Pancreas (tissue), 10 donors: ENCODE measurements around the gene RELL1. TPM values are rescaled to one million over a fixed set of nuclear protein-coding genes. Genes with fewer than 3 reads are reported as not detected.

Experiments
- ATAC-seq, 4 donors: fragments of 200-7000 bp; cut with Tn5 transposase; one replicate each; pipeline versions ENCODE4 v1.8.0 to v1.9.1; 2020; ENCODE audit warnings: mild to moderate bottlenecking in 4 of 4, moderate library complexity in 4 of 4
- DNase-seq, 6 donors: peaks; one replicate each; pipeline ENCODE4 v3.0.0-alpha.2; 2020
- FAIRE-seq: peaks from 2 replicates; lab custom pipeline; 2012; peaks lifted over from hg19 to GRCh38; lab: Jason Lieb, UNC
- H3K27ac ChIP-seq, 4 donors: fragments of 200-600 bp; sonication (generic); 1 replicate in 3 of 4; 2 replicates in 1 of 4; pipeline versions ENCODE4 v1.5.0 to v1.8.0; 2020
- H3K27me3 ChIP-seq, 4 donors: fragments of 200-600 bp; one replicate each; pipeline ENCODE4 v1.8.0; 2021
- H3K36me3 ChIP-seq, 3 donors: fragments of 200-600 bp; sonication (generic) in 1 of 3; one replicate each; pipeline versions ENCODE4 v1.5.0 to v1.8.0; 2020 to 2021
- H3K4me1 ChIP-seq, 3 donors: fragments of 200-600 bp; one replicate each; pipeline ENCODE4 v1.8.0; 2021
- H3K4me3 ChIP-seq, 4 donors: fragments of 200-600 bp; sonication (generic) in 2 of 4; one replicate each; pipeline versions ENCODE4 v1.5.0 to v1.8.0; 2020 to 2021
- H3K9me3 ChIP-seq, 4 donors: fragments of 200-600 bp; one replicate each; pipeline ENCODE4 v1.8.0; 2021
- CTCF ChIP-seq, 4 donors: fragments of 200-600 bp; sonication (generic) in 3 of 4; IDR thresholded peaks; one replicate each; pipeline versions ENCODE4 v1.5.0 to v1.8.0; 2021; ENCODE audit warnings: antibody characterized with exemption in 4 of 4
- WGBS, 2 donors: extraction: QIAGEN DNeasy Blood & Tissue Kit; methylation state at CpG; one replicate each; pipeline ENCODE4 v1.1.7; 2013; 5-methylcytosine and 5-hydroxymethylcytosine counted together
- intact Hi-C, 3 donors: fragments of 100-400 bp; cut with DNase I; formaldehyde crosslinking; loops; one replicate each; pipeline versions ENCODE4 v1.11.1 to v1.14.2; 2022
- polyA plus RNA-seq, 2 donors: library from polyadenylated mRNA; stranded (reverse); fragments of 200-250 nt; gene quantifications; one replicate each; pipeline ENCODE4 v1.2.3, GENCODE V29; 2013
- total RNA-seq, 6 donors: library from RNA; stranded (reverse); fragmentation: NEBNext Ultra II Directional in 4 of 6; extraction: Animal tissue kit (Norgen Biotek cat#: 25700) in 4 of 6; gene quantifications; one replicate each; pipeline versions ENCODE4 v1.2.1 to v1.2.4, GENCODE V29; 2021 to 2023
- donor health status: healthy with polysubstance abuse.
- donor health status: DM: no; HTN: no; CAD: no; lungs with moderate emphysema.
- donor health status: DM: no; HTN: no; CAD: no.
- donor health status: control.
- donor health status: control.
- donor health status: Bipolar disorder and iron deficiency.
- donor health status: DM: yes; HTN: yes; CAD: no.
- donor health status: DM: no; HTN: no; CAD: no.
- donor health status: DM: no; HTN: no; CAD: no.
- donor health status: DM: yes; HTN: yes; CAD: no.

The RELL1 gene
- total and polyA plus RNA-seq, 8 donors = 0.38 to 17.1 (median 4.7) TPM

GRCh38 chr4:37689353-37690095 lies 3.3 kb upstream of the RELL1 start:
- no peak for TF ChIP-seq CTCF (IDR thresholded peaks at IDR 0.05)
- DNase-seq (no peak), FAIRE-seq (no peak), ATAC-seq (no peak)
- WGBS, 2 donors = 88 to 89% methylated on average over 1 of the region's 1 CpG
- Histone ChIP-seq H3K27me3 (no peaks in the 10 kb centered on the region), H3K36me3 (no peaks in the 10 kb centered on the region), H3K4me1 (peaks cover 0 to 7% (median 0%) of the 10 kb centered on the region in 3 donors), H3K9me3 (no peaks in the 10 kb centered on the region), H3K4me3 (no peak overlapping the region), H3K27ac (no peak overlapping the region)
- intact Hi-C loops = no loop called here

DNA sequence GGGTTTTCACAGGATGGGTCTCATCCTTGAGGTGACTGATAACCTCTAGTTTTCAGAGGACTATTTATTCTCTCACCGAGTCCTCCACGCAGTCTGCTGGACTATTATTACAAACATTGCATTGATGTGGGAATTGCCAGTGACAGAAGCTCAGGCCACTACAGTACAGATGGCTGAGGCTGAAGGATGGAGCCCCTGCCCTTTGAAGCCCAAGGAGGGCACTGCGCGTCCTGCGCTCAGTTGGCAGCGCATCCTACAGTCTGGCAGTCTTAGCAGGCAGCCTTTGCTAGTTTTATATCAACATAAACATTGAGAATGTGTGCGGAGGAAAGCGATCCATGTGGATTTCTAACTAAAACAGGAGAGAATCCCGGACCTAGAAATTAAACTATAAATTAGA lies 1.5 kb upstream of the RELL1 start:
- no peak for ATAC-seq
- no peak for FAIRE-seq
- H3K4me1 ChIP-seq = peaks cover 0 to 14% (median 0%) of the 10 kb centered on the region in 3 donors
- WGBS, 2 donors = 93% methylated on average over 9 of the region's 9 CpGs
- no peak overlapping the region for H3K4me3 ChIP-seq
- H3K27ac ChIP-seq = no peak overlapping the region
- H3K27me3 ChIP-seq = no peaks in the 10 kb centered on the region
- no peak for DNase-seq
- H3K9me3 ChIP-seq = no peaks in the 10 kb centered on the region
- intact Hi-C loops = no loop called here
- TF ChIP-seq CTCF (IDR thresholded peaks at IDR 0.05) = no peak
- no peaks in the 10 kb centered on the region for H3K36me3 ChIP-seq

- H3K27ac ChIP-seq = peak overlapping the region in 2 of 4 donors; percentile 47 to 72
- no peak for FAIRE-seq
- WGBS, 2 donors = 48% methylated on average over 9 of the region's 9 CpGs
- no peak for DNase-seq
- H3K27me3 ChIP-seq = no peaks in the 10 kb centered on the region
- no peaks in the 10 kb centered on the region for H3K9me3 ChIP-seq
- no peak for ATAC-seq
- intact Hi-C loops = no loop called here
- H3K4me1 ChIP-seq = peaks cover 0 to 19% (median 0%) of the 10 kb centered on the region in 3 donors
- peak overlapping the region in 1 of 4 donors; percentile 88 for H3K4me3 ChIP-seq
- no peak for TF ChIP-seq CTCF (IDR thresholded peaks at IDR 0.05)
- no peaks in the 10 kb centered on the region for H3K36me3 ChIP-seq
These were observed 1.0 kb upstream of the RELL1 start for GRCh38 chr4:37687194-37687562.

- 0 to 1% methylated on average over 69 to 75 of the region's 75 CpGs for WGBS, 2 donors
- Histone ChIP-seq H3K36me3 (no peaks in the 10 kb centered on the region), H3K27ac (peak overlapping the region; percentile 80 to 90 (median 85)), H3K4me3 (peak overlapping the region; percentile 71 to 99 (median 84)), H3K9me3 (no peaks in the 10 kb centered on the region), H3K4me1 (peaks cover 0 to 21% (median 0%) of the 10 kb centered on the region in 3 donors), H3K27me3 (no peaks in the 10 kb centered on the region)
- no peak for FAIRE-seq
- intact Hi-C loops = no loop called here
- ATAC-seq = peak; percentile 23 to 49 (median 44)
- peak in 1 of 6 donors; percentile 47 for DNase-seq
- no peak for TF ChIP-seq CTCF (IDR thresholded peaks at IDR 0.05)
These were observed 278 bp downstream of the RELL1 start for GRCh38 chr4:37685823-37686372.
